Mononuclear cell (primary cell): ENCODE results near the gene PHACTR1. TPM values are rescaled to one million over a fixed set of nuclear protein-coding genes. Genes with fewer than 3 reads are reported as not detected.

Experiments used
- H3K27me3 ChIP-seq: 2 replicates; pipeline ENCODE4 v1.6.0; 2011; ENCODE audit warnings: low read length, control low read depth; ENCODE audit not compliant: insufficient read depth
- H3K4me1 ChIP-seq: 2 replicates; pipeline ENCODE4 v1.5.1; 2011; ENCODE audit warnings: mild to moderate bottlenecking, low read length, control low read depth; ENCODE audit not compliant: insufficient read depth
- H3K4me3 ChIP-seq: 2 replicates; pipeline ENCODE4 v1.5.1; 2011; ENCODE audit warnings: mild to moderate bottlenecking, low read length, moderate library complexity
- H3K9me3 ChIP-seq: 2 replicates; pipeline ENCODE4 v1.5.1; 2011; ENCODE audit warnings: low read depth, mild to moderate bottlenecking, control low read depth, low read length
- total RNA-seq: library from RNA; depleted of rRNA; stranded (reverse); fragments of >200 nt; gene quantifications from one replicate; pipeline ENCODE4 v1.2.3, GENCODE V29; 2012

The PHACTR1 gene
- total RNA-seq, 1 donor = 81.6 TPM

DNA sequence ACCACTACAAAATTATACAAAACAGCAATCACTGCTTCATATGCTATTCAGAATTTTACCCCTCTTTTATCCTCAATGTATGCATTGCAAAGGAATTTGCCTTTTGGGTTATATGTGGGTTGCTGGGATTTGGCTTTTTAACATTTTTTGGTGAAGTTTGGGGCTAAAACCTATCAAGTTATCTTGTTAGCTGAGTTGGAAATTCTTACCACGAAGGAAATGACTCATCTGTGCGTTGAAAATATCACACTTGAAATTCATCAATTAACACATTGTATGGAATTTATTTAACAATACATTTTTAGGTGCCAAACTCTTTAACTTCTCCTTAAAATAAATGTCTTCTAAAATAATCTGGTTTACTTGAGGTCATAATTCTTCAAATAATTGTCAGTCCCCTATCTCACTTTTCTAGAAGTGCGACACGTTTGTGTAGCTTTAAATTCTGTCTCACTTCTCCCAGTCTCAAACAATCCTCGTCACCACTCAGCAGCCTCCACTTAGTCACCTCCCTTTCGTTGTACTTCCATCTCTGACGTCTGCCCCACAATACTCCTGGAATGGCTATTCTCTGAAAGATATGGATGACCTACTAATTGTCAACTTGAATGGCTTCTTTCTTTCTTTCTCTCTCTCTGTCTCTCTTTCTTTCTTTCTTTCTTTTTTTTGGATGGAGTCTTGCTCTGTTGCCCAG, 88.5 kb downstream of the PHACTR1 start:
- no peaks in the 10 kb centered on the region for H3K9me3 ChIP-seq
- H3K27me3 ChIP-seq = no peaks in the 10 kb centered on the region
- H3K4me3 ChIP-seq = no peak overlapping the region
- H3K4me1 ChIP-seq = no peaks in the 10 kb centered on the region

GRCh38 chr6:12806136-12806535, 89.6 kb downstream of the PHACTR1 start:
- Histone ChIP-seq H3K9me3 (no peaks in the 10 kb centered on the region), H3K4me1 (no peaks in the 10 kb centered on the region), H3K4me3 (no peak overlapping the region), H3K27me3 (no peaks in the 10 kb centered on the region)

DNA sequence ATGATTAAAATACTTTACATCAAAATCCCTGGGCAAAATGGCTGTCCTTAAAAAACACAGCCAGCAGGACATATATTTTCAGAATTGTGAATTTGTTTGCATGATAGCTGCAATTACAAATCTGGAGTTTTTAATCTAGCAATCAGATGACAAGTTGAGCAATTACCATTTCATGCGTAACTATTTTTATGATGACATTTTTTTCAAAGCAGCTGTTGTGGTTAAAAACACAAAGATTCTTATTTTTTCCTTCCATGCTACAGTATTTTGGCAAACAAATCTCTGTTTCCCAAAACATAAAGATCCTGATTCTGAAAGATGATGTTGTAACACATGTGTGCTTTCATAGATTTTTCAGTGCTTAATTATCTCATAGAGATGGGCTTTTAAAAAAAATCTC, 90.2 kb downstream of the PHACTR1 start:
- Histone ChIP-seq H3K9me3 (no peaks in the 10 kb centered on the region), H3K4me3 (no peak overlapping the region), H3K4me1 (no peaks in the 10 kb centered on the region), H3K27me3 (no peaks in the 10 kb centered on the region)

DNA sequence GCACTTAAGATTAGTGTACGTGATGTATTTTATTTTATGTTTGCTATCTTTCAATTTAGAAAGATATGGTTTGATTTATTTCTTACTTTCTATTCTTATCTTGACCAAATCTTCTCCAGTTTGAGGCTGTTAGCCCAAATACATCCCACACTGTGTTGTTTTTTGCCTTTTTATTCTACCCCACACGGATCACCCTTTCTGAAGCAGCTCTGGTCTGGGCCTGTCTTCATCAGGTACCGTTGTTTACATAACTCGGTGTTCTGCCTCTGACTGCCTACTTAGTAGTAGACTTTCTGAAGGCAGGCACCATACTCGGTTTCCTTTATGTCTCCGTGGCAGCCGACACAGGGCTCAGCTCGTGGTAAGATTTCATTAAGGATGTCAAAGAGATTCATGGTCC, 95.0 kb downstream of the PHACTR1 start:
- H3K27me3 ChIP-seq = no peaks in the 10 kb centered on the region

GRCh38 chr6:12813321-12813720, 96.8 kb downstream of the PHACTR1 start:
- Histone ChIP-seq H3K9me3 (no peaks in the 10 kb centered on the region), H3K4me3 (no peak overlapping the region), H3K4me1 (peaks cover 3% of the 10 kb centered on the region), H3K27me3 (no peaks in the 10 kb centered on the region)

More for the DNA sequence above, 95.0 kb downstream of the PHACTR1 start:
- Histone ChIP-seq H3K4me1 (no peaks in the 10 kb centered on the region), H3K9me3 (no peaks in the 10 kb centered on the region), H3K4me3 (no peak overlapping the region)

GRCh38 chr6:12814015-12814414, 97.4 kb downstream of the PHACTR1 start:
- H3K9me3 ChIP-seq = no peaks in the 10 kb centered on the region
- H3K27me3 ChIP-seq = no peaks in the 10 kb centered on the region
- no peak overlapping the region for H3K4me3 ChIP-seq
- H3K4me1 ChIP-seq = peaks cover 4% of the 10 kb centered on the region

DNA sequence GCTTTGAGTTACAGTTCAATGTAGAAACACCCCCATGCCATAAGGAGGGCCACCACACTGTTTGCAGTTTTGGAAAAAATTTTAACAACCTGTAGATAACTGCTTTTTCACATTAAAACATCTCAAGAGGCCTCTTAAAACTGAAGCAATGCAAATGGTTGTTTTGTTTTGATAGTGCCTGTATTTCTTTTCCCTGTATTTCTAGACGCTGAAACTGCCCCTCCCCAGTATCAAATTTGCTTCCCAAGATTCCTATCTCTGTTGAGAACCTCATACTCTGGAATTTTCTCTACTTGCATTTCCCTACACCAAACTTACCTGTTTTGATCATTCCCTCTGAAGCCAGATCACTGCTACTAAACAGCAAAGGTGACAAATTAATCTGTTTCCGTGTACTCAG, 98.5 kb downstream of the PHACTR1 start:
- peaks cover 4% of the 10 kb centered on the region for H3K4me1 ChIP-seq
- no peaks in the 10 kb centered on the region for H3K9me3 ChIP-seq
- no peaks in the 10 kb centered on the region for H3K27me3 ChIP-seq
- no peak overlapping the region for H3K4me3 ChIP-seq

DNA sequence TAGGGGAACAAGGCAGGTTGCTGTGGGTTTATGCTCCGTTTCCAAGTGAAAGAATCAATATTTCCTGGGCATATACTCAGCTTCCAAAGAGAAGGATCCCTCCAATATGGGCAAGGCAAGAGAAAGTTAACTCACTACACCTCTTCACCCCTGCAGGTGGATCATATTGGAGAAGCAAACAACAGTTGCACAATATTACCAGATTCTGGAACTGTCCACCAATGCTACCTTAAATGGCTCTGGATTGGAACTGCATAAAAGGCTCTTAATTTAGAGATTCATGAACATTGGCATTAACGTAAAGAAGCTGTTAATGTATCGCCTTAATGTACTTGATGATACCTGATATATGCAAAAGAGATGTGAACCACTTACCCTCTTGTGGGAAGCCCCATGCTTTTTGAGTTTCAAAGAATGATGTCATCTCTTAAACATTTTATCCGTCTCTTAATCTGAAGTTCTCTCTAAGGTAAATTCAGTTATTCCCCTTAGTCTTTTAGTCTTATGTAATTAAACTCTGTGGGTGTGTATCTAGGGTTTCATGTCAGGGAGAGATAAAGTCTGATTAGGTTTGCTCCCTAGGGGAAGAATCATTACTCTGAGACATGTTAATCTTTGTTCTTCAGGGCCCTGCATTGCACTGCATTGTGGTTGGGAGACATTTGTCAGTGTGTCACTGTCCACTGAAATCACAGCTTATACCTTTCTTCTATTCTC, 99.5 kb downstream of the PHACTR1 start:
- Histone ChIP-seq H3K4me3 (no peak overlapping the region), H3K4me1 (peaks cover 4% of the 10 kb centered on the region), H3K9me3 (no peaks in the 10 kb centered on the region), H3K27me3 (no peaks in the 10 kb centered on the region)

- Histone ChIP-seq H3K9me3 (no peaks in the 10 kb centered on the region), H3K4me3 (no peak overlapping the region), H3K4me1 (peaks cover 4% of the 10 kb centered on the region), H3K27me3 (no peaks in the 10 kb centered on the region)
These were observed 101.8 kb downstream of the PHACTR1 start for GRCh38 chr6:12818324-12818723.

- Histone ChIP-seq H3K4me1 (no peaks in the 10 kb centered on the region), H3K27me3 (no peaks in the 10 kb centered on the region), H3K4me3 (no peak overlapping the region), H3K9me3 (no peaks in the 10 kb centered on the region)
These were observed 107.3 kb downstream of the PHACTR1 start for GRCh38 chr6:12823847-12824246.

GRCh38 chr6:12826584-12826983, 110.0 kb downstream of the PHACTR1 start:
- no peak overlapping the region for H3K4me3 ChIP-seq
- no peaks in the 10 kb centered on the region for H3K27me3 ChIP-seq
- H3K9me3 ChIP-seq = no peaks in the 10 kb centered on the region
- no peaks in the 10 kb centered on the region for H3K4me1 ChIP-seq

- Histone ChIP-seq H3K4me3 (no peak overlapping the region), H3K9me3 (no peaks in the 10 kb centered on the region), H3K27me3 (no peaks in the 10 kb centered on the region), H3K4me1 (no peaks in the 10 kb centered on the region)
These were observed 111.4 kb downstream of the PHACTR1 start for GRCh38 chr6:12827921-12828320.

- H3K4me1 ChIP-seq = no peaks in the 10 kb centered on the region
- no peaks in the 10 kb centered on the region for H3K27me3 ChIP-seq
- H3K4me3 ChIP-seq = no peak overlapping the region
- no peaks in the 10 kb centered on the region for H3K9me3 ChIP-seq
These were observed 115.7 kb downstream of the PHACTR1 start for GRCh38 chr6:12832226-12832735.

- no peak overlapping the region for H3K4me3 ChIP-seq
- no peaks in the 10 kb centered on the region for H3K27me3 ChIP-seq
- no peaks in the 10 kb centered on the region for H3K4me1 ChIP-seq
- peaks cover 6% of the 10 kb centered on the region for H3K9me3 ChIP-seq
These were observed 119.4 kb downstream of the PHACTR1 start for GRCh38 chr6:12836009-12836408.

GRCh38 chr6:12841619-12842018, 125.1 kb downstream of the PHACTR1 start:
- Histone ChIP-seq H3K4me3 (no peak overlapping the region), H3K9me3 (peaks cover 6% of the 10 kb centered on the region), H3K4me1 (no peaks in the 10 kb centered on the region), H3K27me3 (no peaks in the 10 kb centered on the region)

- H3K4me3 ChIP-seq = no peak overlapping the region
- no peaks in the 10 kb centered on the region for H3K27me3 ChIP-seq
- no peaks in the 10 kb centered on the region for H3K4me1 ChIP-seq
- peaks cover 6% of the 10 kb centered on the region for H3K9me3 ChIP-seq
These were observed 125.5 kb downstream of the PHACTR1 start for GRCh38 chr6:12842114-12842513.
